HepG2 (cell line): ENCODE data around the gene GNG2.

Source experiments
- ATM ChIP-seq: fragments of 450-650 bp; IDR thresholded peaks from 2 replicates; pipeline ENCODE4 v1.7.1; 2017; ENCODE audit warnings: mild to moderate bottlenecking, borderline replicate concordance
- BRD4 ChIP-seq: sonication (generic); formaldehyde crosslinking; IDR thresholded peaks from 2 replicates; pipeline ENCODE4 v1.4.0; 2020; ENCODE audit warnings: missing genetic modification reagents
- CTCF ChIP-seq: sonication (generic); formaldehyde crosslinking; IDR thresholded peaks from 2 replicates; pipeline ENCODE4 v1.5.0; 2020; ENCODE audit warnings: mild to moderate bottlenecking, missing genetic modification reagents, moderate library complexity
- POLR2A ChIP-seq, 2 experiments: IDR thresholded peaks; 2 replicates each; pipeline ENCODE4 v1.6.1; 2011; ENCODE audit warnings: low read depth in 2 of 2, low read length in 2 of 2, mild to moderate bottlenecking in 1 of 2, moderate library complexity in 1 of 2; ENCODE audit not compliant: insufficient read depth in 1 of 2
- RBM39 ChIP-seq: fragments of 200-400 bp; formaldehyde crosslinking; IDR thresholded peaks from one replicate; pipeline ENCODE4 v1.6.1; 2018; ENCODE audit warnings: antibody characterized with exemption, mild to moderate bottlenecking, low read depth, low read length; ENCODE audit not compliant: poor library complexity, severe bottlenecking
- SALL2 ChIP-seq: sonication (generic); formaldehyde crosslinking; IDR thresholded peaks from 2 replicates; pipeline ENCODE4 v1.8.1; 2023; ENCODE audit warnings: mild to moderate bottlenecking, missing genetic modification reagents, inconsistent platforms
- SMAD9 ChIP-seq: sonication (generic); formaldehyde crosslinking; IDR thresholded peaks from 2 replicates; pipeline ENCODE4 v1.5.1; 2020; ENCODE audit warnings: mild to moderate bottlenecking, missing genetic modification reagents
- SP1 ChIP-seq, 2 experiments: fragments of 450-650 bp in 1 of 2; sonication (generic) in 1 of 2; formaldehyde crosslinking in 1 of 2; IDR thresholded peaks; 2 replicates each; pipeline versions ENCODE4 v1.4.0 to v1.6.1; 2016 to 2020; ENCODE audit warnings: missing genetic modification reagents in 1 of 2
- YY1 ChIP-seq: IDR thresholded peaks from 2 replicates; pipeline ENCODE4 v1.6.1; 2011; ENCODE audit warnings: low read length, low read depth, moderate library complexity, mild to moderate bottlenecking; ENCODE audit not compliant: insufficient read depth, insufficient replicate concordance
- ZBTB7A ChIP-seq: sonication (generic); formaldehyde crosslinking; IDR thresholded peaks from 2 replicates; pipeline ENCODE4 v1.8.0; 2022; ENCODE audit warnings: mild to moderate bottlenecking, missing genetic modification reagents
- ZNF281 ChIP-seq: sonication (generic); formaldehyde crosslinking; IDR thresholded peaks from 2 replicates; pipeline ENCODE4 v1.4.0; 2020; ENCODE audit warnings: missing genetic modification reagents, borderline replicate concordance
- ZSCAN20 ChIP-seq: sonication (generic); formaldehyde crosslinking; IDR thresholded peaks from 2 replicates; pipeline ENCODE4 v1.4.0; 2020; ENCODE audit warnings: missing genetic modification reagents, mild to moderate bottlenecking, borderline replicate concordance
- TF ChIP-seq, protein P1 (sequence below): sonication (generic); formaldehyde crosslinking; IDR thresholded peaks from 2 replicates; pipeline ENCODE4 v1.4.0; 2020; ENCODE audit warnings: missing genetic modification reagents, borderline replicate concordance

DNA sequence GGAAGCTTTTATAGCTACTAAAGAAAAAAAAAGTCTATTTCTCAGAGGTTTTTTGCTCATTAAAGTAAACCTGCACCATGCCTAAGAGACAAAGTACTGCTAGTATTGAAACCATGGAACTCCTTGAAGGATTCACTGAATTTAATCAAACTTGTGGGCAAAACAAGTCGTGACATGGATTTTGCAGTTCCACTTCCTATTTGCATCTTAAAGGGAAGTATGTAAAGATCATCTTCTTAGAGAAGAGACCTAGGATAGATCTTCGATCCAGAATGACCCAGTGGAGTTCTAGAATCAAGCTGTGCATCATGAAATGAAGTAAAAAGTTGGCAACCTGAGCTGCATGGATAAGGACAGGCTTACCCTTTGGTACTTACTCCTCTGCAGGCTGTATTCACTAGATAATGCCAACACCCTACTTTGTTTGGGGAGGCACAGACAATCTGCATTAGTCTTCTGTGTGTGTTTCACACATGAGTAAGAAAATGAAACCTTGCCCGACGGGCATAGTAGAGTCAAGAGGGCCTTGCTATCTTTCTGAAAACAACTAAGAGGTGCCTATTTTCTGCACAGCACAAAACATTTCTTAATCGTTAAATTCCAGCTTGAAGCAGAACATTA, 1.9 kb downstream of the GNG2 start:
- TF ChIP-seq POLR2A (IDR thresholded peaks at IDR 0.05; ENCODE audit: insufficient read depth in 1 of 2, low read depth in 2 of 2, low read length in 2 of 2) = no peak
- TF ChIP-seq ZBTB7A (CRISPR knock-in tag) = no peak
- no peak for TF ChIP-seq RBM39
- no peak for TF ChIP-seq BRD4
- no peak for TF ChIP-seq ZSCAN20
- TF ChIP-seq SP1 (IDR thresholded peaks at IDR 0.05) = no peak
- no peak for TF ChIP-seq SP1 (CRISPR knock-in tag; IDR thresholded peaks at IDR 0.05)
- TF ChIP-seq, protein P1, sequence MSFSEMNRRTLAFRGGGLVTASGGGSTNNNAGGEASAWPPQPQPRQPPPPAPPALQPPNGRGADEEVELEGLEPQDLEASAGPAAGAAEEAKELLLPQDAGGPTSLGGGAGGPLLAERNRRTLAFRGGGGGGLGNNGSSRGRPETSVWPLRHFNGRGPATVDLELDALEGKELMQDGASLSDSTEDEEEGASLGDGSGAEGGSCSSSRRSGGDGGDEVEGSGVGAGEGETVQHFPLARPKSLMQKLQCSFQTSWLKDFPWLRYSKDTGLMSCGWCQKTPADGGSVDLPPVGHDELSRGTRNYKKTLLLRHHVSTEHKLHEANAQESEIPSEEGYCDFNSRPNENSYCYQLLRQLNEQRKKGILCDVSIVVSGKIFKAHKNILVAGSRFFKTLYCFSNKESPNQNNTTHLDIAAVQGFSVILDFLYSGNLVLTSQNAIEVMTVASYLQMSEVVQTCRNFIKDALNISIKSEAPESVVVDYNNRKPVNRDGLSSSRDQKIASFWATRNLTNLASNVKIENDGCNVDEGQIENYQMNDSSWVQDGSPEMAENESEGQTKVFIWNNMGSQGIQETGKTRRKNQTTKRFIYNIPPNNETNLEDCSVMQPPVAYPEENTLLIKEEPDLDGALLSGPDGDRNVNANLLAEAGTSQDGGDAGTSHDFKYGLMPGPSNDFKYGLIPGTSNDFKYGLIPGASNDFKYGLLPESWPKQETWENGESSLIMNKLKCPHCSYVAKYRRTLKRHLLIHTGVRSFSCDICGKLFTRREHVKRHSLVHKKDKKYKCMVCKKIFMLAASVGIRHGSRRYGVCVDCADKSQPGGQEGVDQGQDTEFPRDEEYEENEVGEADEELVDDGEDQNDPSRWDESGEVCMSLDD = no peak
- no peak for TF ChIP-seq ZNF281
- no peak for TF ChIP-seq ATM
- no peak for TF ChIP-seq CTCF (CRISPR knock-in tag)
- TF ChIP-seq YY1 = no peak
- TF ChIP-seq SMAD9 (CRISPR knock-in tag) = no peak
- TF ChIP-seq SALL2 (CRISPR knock-in tag) = no peak
